ENCODE results near the gene ZNF775. TPM values are rescaled to one million over a fixed set of nuclear protein-coding genes. Genes with fewer than 3 reads are reported as not detected.

Gene ZNF775
- total RNA-seq, 2 experiments from 2014 or later, result 5.4 to 6.4 TPM

- DNase-seq, result peak; percentile 72
- Mint-ChIP-seq H3K9me3 (no peaks in the 10 kb centered on the region), H3K4me1 (peaks cover 27% of the 10 kb centered on the region)
These were observed 26.6 kb downstream of the ZNF775 start for GRCh38 chr7:150405584-150406311.

GRCh38 chr7:150406312-150406566, 27.1 kb downstream of the ZNF775 start:
- peak overlapping the region; percentile 98 for H3K27ac Mint-ChIP-seq
- no peaks in the 10 kb centered on the region for H3K9me3 Mint-ChIP-seq
- POLR2A ChIA-PET, result interaction anchor here (0.9 to 6.0 kb wide), 8 partner anchors 10 to 350 kb away, joined by 3 to 47 read pairs (median 4); partner anchors contain the start of gene REPIN1
- peaks cover 23% of the 10 kb centered on the region for H3K4me1 Mint-ChIP-seq
- ATAC-seq (ENCODE audit: low read depth) (peak; percentile 13), DNase-seq (no peak)
- H3K27me3 Mint-ChIP-seq, result no peaks in the 10 kb centered on the region
- peak overlapping the region; percentile 98 for H3K4me3 Mint-ChIP-seq
- peaks cover 16% of the 10 kb centered on the region for H3K36me3 Mint-ChIP-seq

More at GRCh38 chr7:150405584-150406311, 26.6 kb downstream of the ZNF775 start:
- H3K4me3 Mint-ChIP-seq, result peak overlapping the region; percentile 98
- POLR2A ChIA-PET, result interaction anchor here (0.5 to 6.0 kb wide), 9 partner anchors 9 to 351 kb away, joined by 3 to 47 read pairs (median 3); partner anchors contain the start of gene REPIN1
- H3K27ac Mint-ChIP-seq, result peak overlapping the region; percentile 98
- H3K27me3 Mint-ChIP-seq, result no peaks in the 10 kb centered on the region
- peaks cover 12% of the 10 kb centered on the region for H3K36me3 Mint-ChIP-seq
- peak; percentile 25 for ATAC-seq (ENCODE audit: low read depth)

- Mint-ChIP-seq H3K9me3 (no peaks in the 10 kb centered on the region), H3K4me3 (peak overlapping the region; percentile 98), H3K27me3 (no peaks in the 10 kb centered on the region), H3K4me1 (peaks cover 21% of the 10 kb centered on the region), H3K36me3 (peaks cover 16% of the 10 kb centered on the region), H3K27ac (peak overlapping the region; percentile 98)
- POLR2A ChIA-PET, result interaction anchor here (0.6 to 6.0 kb wide), 12 partner anchors 10 to 349 kb away, joined by 3 to 47 read pairs (median 3); partner anchors contain the start of gene REPIN1
- DNase-seq, result peak; percentile 50
- peak; percentile 53 for ATAC-seq (ENCODE audit: low read depth)
These were observed 27.7 kb downstream of the ZNF775 start for GRCh38 chr7:150406567-150407421.

GRCh38 chr7:150407588-150408392, 28.7 kb downstream of the ZNF775 start:
- ATAC-seq (ENCODE audit: low read depth), result no peak
- H3K9me3 Mint-ChIP-seq, result no peaks in the 10 kb centered on the region
- no peak for DNase-seq
- POLR2A ChIA-PET, result interaction anchor here (1.0 to 6.0 kb wide), 6 partner anchors 10 to 348 kb away, joined by 3 to 47 read pairs (median 4); partner anchors contain the start of gene REPIN1
- H3K4me1 Mint-ChIP-seq, result peaks cover 21% of the 10 kb centered on the region
- H3K36me3 Mint-ChIP-seq, result peaks cover 16% of the 10 kb centered on the region
- no peaks in the 10 kb centered on the region for H3K27me3 Mint-ChIP-seq
- H3K4me3 Mint-ChIP-seq, result no peak overlapping the region
- no peak overlapping the region for H3K27ac Mint-ChIP-seq

- Mint-ChIP-seq H3K27ac (peak overlapping the region; percentile 42), H3K4me3 (no peak overlapping the region), H3K27me3 (no peaks in the 10 kb centered on the region), H3K9me3 (no peaks in the 10 kb centered on the region), H3K36me3 (peaks cover 18% of the 10 kb centered on the region), H3K4me1 (peaks cover 18% of the 10 kb centered on the region)
- no peak for DNase-seq
- POLR2A ChIA-PET, result interaction anchor here (6.0 kb wide), 1 partner anchor 39 kb away, joined by 47 read pairs; the partner anchor contains the start of gene REPIN1
- ATAC-seq (ENCODE audit: low read depth), result no peak
These were observed 29.5 kb downstream of the ZNF775 start for GRCh38 chr7:150408393-150409299.

GRCh38 chr7:150409300-150410030, 30.3 kb downstream of the ZNF775 start:
- Mint-ChIP-seq H3K9me3 (no peaks in the 10 kb centered on the region), H3K36me3 (peaks cover 18% of the 10 kb centered on the region), H3K4me3 (no peak overlapping the region), H3K27ac (no peak overlapping the region), H3K4me1 (peaks cover 15% of the 10 kb centered on the region), H3K27me3 (no peaks in the 10 kb centered on the region)
- DNase-seq (no peak), ATAC-seq (ENCODE audit: low read depth) (no peak)
- POLR2A ChIA-PET, result no interaction called here

GRCh38 chr7:150410131-150410530, 31.0 kb downstream of the ZNF775 start:
- no peak overlapping the region for H3K4me3 Mint-ChIP-seq

GRCh38 chr7:150410680-150411346, 31.7 kb downstream of the ZNF775 start:
- Mint-ChIP-seq H3K27me3 (no peaks in the 10 kb centered on the region), H3K4me3 (no peak overlapping the region), H3K4me1 (peaks cover 11% of the 10 kb centered on the region), H3K27ac (peak overlapping the region; percentile 65), H3K36me3 (peaks cover 15% of the 10 kb centered on the region), H3K9me3 (no peaks in the 10 kb centered on the region)
- ATAC-seq (ENCODE audit: low read depth), result no peak
- POLR2A ChIA-PET, result no interaction called here
- DNase-seq, result no peak

More at GRCh38 chr7:150410131-150410530, 31.0 kb downstream of the ZNF775 start:
- DNase-seq (no peak), ATAC-seq (ENCODE audit: low read depth) (no peak)
- no peaks in the 10 kb centered on the region for H3K9me3 Mint-ChIP-seq
- H3K27me3 Mint-ChIP-seq, result no peaks in the 10 kb centered on the region
- POLR2A ChIA-PET, result no interaction called here
- H3K27ac Mint-ChIP-seq, result no peak overlapping the region
- peaks cover 18% of the 10 kb centered on the region for H3K36me3 Mint-ChIP-seq
- peaks cover 13% of the 10 kb centered on the region for H3K4me1 Mint-ChIP-seq

- no peak overlapping the region for H3K4me3 Mint-ChIP-seq
- H3K27me3 Mint-ChIP-seq, result no peaks in the 10 kb centered on the region
- no peaks in the 10 kb centered on the region for H3K9me3 Mint-ChIP-seq
- no peak for DNase-seq
- POLR2A ChIA-PET, result no interaction called here
- H3K4me1 Mint-ChIP-seq, result peaks cover 6% of the 10 kb centered on the region
- no peak for ATAC-seq (ENCODE audit: low read depth)
- H3K27ac Mint-ChIP-seq, result no peak overlapping the region
- peaks cover 15% of the 10 kb centered on the region for H3K36me3 Mint-ChIP-seq
These were observed 32.5 kb downstream of the ZNF775 start for GRCh38 chr7:150411606-150412005.

- Mint-ChIP-seq H3K36me3 (peaks cover 15% of the 10 kb centered on the region), H3K4me1 (peaks cover 4% of the 10 kb centered on the region), H3K27ac (no peak overlapping the region), H3K4me3 (no peak overlapping the region), H3K27me3 (no peaks in the 10 kb centered on the region), H3K9me3 (no peaks in the 10 kb centered on the region)
- no peak for DNase-seq
- no peak for ATAC-seq (ENCODE audit: low read depth)
- POLR2A ChIA-PET, result interaction anchor here (0.5 kb wide), 1 partner anchor 491 kb away, joined by 3 read pairs; no protein-coding TSS in a partner anchor
These were observed 32.9 kb downstream of the ZNF775 start for GRCh38 chr7:150412016-150412415.
